ENCODE data around the gene BCAR1.

DNA sequence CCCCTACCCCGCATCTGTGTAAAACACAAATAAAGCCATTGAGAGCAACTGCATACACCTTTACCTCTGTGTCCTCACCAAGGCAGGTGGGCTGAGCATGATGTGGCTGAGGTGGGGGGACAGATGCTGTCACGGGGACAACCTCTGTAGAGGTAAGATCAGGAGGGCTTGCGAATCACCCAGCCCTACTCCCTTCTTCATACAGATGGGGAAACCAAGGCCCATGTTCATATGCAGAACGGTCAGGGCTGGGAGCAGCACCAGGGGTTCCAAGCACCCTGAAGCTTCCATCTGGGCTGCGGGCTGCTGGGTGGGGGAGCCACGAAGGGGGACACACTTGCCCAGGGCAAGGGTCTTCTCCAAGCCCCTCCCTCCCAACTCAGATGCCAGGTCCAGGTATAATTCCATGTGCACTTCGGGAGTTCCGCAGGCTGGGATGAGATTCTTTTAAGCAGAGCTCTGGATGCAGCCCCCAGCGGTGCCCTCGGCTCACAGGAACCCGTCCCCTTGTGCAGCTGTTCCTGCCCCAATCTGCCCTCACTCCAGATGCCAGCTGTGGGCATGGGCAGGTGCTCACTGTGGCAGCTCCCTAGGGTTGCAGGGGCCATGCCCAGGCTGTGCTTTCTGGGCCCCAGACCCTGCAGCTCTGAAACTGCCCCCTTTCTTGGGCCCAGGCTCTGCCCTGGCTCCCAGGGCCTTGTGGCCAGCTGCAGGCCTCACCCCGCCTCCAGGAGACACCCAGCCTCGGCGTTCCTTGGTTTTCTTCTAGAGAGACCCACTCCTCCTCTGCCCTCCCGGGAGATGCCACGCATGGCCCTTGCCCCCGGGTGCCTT lies 23.1 kb downstream of the BCAR1 start:
- TF ChIP-seq CTCF (IDR thresholded peaks at IDR 0.05; ENCODE audit: low read depth, low read length): no peak
- TF ChIP-seq POLR2A (IDR thresholded peaks at IDR 0.05; ENCODE audit: extremely low read depth, insufficient read length): no peak
- no peak for TF ChIP-seq MAX (IDR thresholded peaks at IDR 0.05; ENCODE audit: low read depth, low read length)
- no peak for TF ChIP-seq MYC (IDR thresholded peaks at IDR 0.05; ENCODE audit: low read depth, low read length)
